ENCODE results near the gene ARAP3. TPM values are rescaled to one million over a fixed set of nuclear protein-coding genes. Genes with fewer than 3 reads are reported as not detected.
A peak's percentile ranks its signal among the peaks of the same experiment; 100 is the strongest.

Gene ARAP3
- polyA plus RNA-seq, 3 donors from 2014 or later: 0.68 to 1.3 TPM; not detected in 1

- H3K36me3 Mint-ChIP-seq: peaks cover 3 to 17% (median 8%) of the 10 kb centered on the region in 3 donors
- no peaks in the 10 kb centered on the region for H3K27me3 Mint-ChIP-seq (ENCODE audit: low read depth in 3 of 3)
- no peak overlapping the region for H3K4me3 Mint-ChIP-seq
- no peak overlapping the region for H3K27ac Mint-ChIP-seq
- DNase-seq: no peak
- no peaks in the 10 kb centered on the region for H3K9me3 Mint-ChIP-seq
- H3K4me1 Mint-ChIP-seq: no peaks in the 10 kb centered on the region
Measured at GRCh38 chr5:141672841-141673813, 8.9 kb downstream of the ARAP3 start.

DNA sequence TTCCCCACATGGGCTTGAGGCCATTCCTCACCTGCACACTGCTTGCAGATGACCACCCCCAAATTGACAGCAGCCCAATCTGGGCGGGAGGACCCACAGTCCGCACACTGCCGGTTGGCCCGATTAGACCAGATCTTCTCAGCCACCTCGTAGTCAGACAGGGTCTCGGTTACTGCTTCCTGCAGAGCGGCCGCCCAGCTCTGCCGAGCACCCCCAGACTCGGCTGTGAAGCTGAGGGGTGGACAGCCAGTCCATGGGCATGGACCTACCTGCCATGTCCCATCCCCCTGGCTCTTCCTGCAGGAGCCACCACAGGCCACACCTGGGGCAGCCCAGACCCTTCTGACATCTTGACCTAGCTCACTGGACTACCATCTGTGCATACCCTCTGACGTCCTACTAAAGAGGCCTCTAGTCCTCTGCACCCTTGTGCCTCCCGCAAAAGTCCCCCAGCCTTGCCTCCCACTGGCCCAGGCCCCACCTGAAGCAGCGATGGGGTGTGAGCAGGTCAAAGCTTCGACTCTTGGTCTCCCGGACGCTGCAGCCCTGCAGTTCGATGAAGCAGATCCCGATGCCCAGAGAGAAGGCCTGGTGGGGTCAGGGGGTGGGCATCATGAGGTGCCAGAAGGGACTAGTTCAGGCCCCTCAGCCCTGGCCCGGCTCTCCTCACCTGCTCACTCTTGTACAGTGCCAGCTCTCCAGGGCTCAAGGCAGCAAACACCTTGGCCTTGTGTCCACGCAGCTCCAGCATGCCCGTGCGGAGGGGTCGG lies 9.8 kb downstream of the ARAP3 start:
- Mint-ChIP-seq H3K4me1 (no peaks in the 10 kb centered on the region), H3K27me3 (ENCODE audit: low read depth in 3 of 3) (no peaks in the 10 kb centered on the region), H3K4me3 (no peak overlapping the region), H3K27ac (no peak overlapping the region), H3K9me3 (no peaks in the 10 kb centered on the region), H3K36me3 (peaks cover 3 to 17% (median 8%) of the 10 kb centered on the region in 3 donors)
- no peak for DNase-seq

- Mint-ChIP-seq H3K27me3 (ENCODE audit: low read depth in 3 of 3) (peaks cover 0 to 2% (median 0%) of the 10 kb centered on the region in 3 donors), H3K4me3 (no peak overlapping the region), H3K36me3 (peaks cover 0 to 10% (median 8%) of the 10 kb centered on the region in 3 donors), H3K4me1 (peaks cover 5 to 6% of the 10 kb centered on the region in 2 donors), H3K9me3 (no peaks in the 10 kb centered on the region), H3K27ac (no peak overlapping the region)
- DNase-seq: no peak
Measured at GRCh38 chr5:141669520-141669919, 12.5 kb downstream of the ARAP3 start.

DNA sequence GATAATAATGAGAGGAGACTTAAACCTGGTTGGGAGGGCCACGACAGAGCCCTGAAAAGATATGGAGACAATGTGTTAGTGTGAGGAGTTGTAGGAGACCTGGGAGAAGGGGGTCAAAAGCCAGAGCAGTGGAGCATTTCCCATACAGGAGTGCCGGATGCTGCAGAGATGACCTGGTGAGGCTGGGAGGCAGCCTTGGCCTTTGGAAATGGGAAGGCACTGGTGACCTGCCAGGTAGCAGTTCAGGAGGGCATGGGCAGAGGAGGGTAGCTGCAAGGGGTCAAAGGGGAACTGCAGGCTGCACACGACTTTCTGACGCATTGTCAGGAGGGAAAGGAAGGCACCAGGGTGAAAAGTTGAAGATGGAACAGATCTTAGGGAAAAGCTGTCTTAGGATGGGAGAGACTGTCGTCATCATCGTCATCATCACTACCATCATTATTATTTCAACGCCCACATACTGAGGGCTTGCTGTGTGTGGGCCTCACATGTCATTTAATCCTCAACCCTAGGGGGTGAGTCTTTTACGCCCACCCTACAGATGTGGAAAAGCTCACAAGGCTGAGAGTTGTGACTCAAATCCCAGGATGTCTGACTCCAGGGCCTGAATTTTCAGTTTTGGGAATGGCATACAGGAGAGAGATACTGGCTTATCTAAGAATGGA lies 13.3 kb downstream of the ARAP3 start:
- Mint-ChIP-seq H3K27me3 (ENCODE audit: low read depth in 3 of 3) (peaks cover 0 to 2% (median 0%) of the 10 kb centered on the region in 3 donors), H3K9me3 (no peaks in the 10 kb centered on the region), H3K4me1 (peaks cover 5 to 6% of the 10 kb centered on the region in 2 donors), H3K36me3 (peaks cover 0 to 10% (median 8%) of the 10 kb centered on the region in 3 donors), H3K27ac (peak overlapping the region in 3 of 6 donors; percentile 9 to 56 (median 52)), H3K4me3 (no peak overlapping the region)
- no peak for DNase-seq

- Mint-ChIP-seq H3K4me3 (no peak overlapping the region), H3K4me1 (peaks cover 5 to 6% of the 10 kb centered on the region in 2 donors), H3K9me3 (no peaks in the 10 kb centered on the region), H3K27ac (peak overlapping the region in 2 of 6 donors; percentile 13 to 26), H3K36me3 (peaks cover 9 to 13% (median 10%) of the 10 kb centered on the region in 3 donors), H3K27me3 (ENCODE audit: low read depth in 3 of 3) (peaks cover 0 to 2% (median 2%) of the 10 kb centered on the region in 3 donors)
- DNase-seq: no peak
Measured at GRCh38 chr5:141665995-141666940, 15.8 kb downstream of the ARAP3 start.

DNA sequence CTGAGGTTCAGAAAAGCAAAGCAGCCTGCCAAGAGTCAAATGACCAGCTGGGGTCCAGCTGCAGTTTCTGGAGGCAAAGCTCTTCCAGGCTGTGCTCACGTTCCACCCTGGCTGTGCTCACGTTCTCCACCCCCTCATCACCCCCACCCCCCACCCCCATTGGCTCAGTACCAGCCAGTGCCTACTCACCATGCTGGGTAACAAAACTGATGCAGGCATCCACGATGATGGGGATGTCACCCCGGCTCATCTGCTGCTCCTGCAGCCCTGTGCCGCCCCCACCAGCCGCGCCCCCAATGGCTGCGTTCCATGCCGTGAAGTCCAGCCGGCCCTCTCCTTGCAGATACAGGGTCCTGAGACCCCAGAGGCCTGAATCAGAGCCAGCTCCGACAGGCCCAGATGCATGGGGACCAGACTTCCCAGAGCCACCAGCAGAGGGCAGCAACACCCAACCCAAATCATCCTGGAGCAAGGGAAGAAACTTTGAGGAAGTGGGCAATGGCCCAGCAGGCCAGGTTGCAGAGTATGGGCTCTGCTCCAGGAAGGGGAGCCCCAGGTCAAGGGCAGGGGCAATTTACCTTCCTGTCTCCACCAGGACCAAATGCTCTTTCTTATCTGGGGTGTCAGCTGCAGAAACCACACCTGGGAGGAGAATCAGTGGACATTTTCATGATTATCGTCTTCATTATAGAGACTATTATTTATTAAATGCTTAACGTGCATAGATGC lies 17.1 kb downstream of the ARAP3 start:
- peak overlapping the region in 2 of 6 donors; percentile 57 to 66 for H3K27ac Mint-ChIP-seq

GRCh38 chr5:141663506-141663905 lies 18.5 kb downstream of the ARAP3 start:
- Mint-ChIP-seq H3K4me3 (no peak overlapping the region), H3K36me3 (peaks cover 7 to 14% (median 10%) of the 10 kb centered on the region in 3 donors), H3K27me3 (ENCODE audit: low read depth in 3 of 3) (peaks cover 0 to 2% (median 2%) of the 10 kb centered on the region in 3 donors), H3K9me3 (no peaks in the 10 kb centered on the region), H3K27ac (no peak overlapping the region), H3K4me1 (peaks cover 5 to 6% of the 10 kb centered on the region in 2 donors)
- no peak for DNase-seq

More for the DNA sequence above, 17.1 kb downstream of the ARAP3 start:
- Mint-ChIP-seq H3K4me1 (peaks cover 5 to 6% of the 10 kb centered on the region in 2 donors), H3K27me3 (ENCODE audit: low read depth in 3 of 3) (peaks cover 0 to 2% (median 2%) of the 10 kb centered on the region in 3 donors), H3K4me3 (no peak overlapping the region), H3K9me3 (no peaks in the 10 kb centered on the region), H3K36me3 (peaks cover 8 to 12% (median 11%) of the 10 kb centered on the region in 3 donors)
- peak; percentile 66 to 72 (median 67) for DNase-seq

DNA sequence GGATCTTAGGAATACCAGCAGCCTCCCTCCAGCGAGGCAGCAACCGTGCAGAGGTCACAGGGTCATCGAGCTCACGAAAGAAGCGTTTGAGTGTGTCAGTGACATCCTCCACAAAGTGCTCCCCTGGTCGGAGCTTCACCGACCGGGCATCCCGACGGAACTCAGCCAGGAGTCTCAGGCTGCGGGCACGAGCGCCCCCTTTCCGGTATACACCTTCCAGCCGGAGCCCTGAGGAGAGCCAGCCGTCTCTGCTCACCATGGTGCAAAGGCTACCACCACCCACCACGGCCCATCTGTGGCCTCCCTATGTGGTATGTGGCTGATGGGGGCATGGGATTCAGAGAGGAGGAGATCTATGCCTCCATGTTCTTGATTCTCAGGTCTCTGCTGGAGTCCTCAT lies 20.0 kb downstream of the ARAP3 start:
- H3K4me1 Mint-ChIP-seq: peaks cover 5 to 6% of the 10 kb centered on the region in 2 donors
- peaks cover 17 to 25% (median 18%) of the 10 kb centered on the region in 3 donors for H3K36me3 Mint-ChIP-seq
- DNase-seq: no peak
- H3K9me3 Mint-ChIP-seq: no peaks in the 10 kb centered on the region
- peaks cover 0 to 2% (median 2%) of the 10 kb centered on the region in 3 donors for H3K27me3 Mint-ChIP-seq (ENCODE audit: low read depth in 3 of 3)
- H3K4me3 Mint-ChIP-seq: no peak overlapping the region
- H3K27ac Mint-ChIP-seq: no peak overlapping the region

- Mint-ChIP-seq H3K27ac (peak overlapping the region in 1 of 6 donors; percentile 19), H3K9me3 (no peaks in the 10 kb centered on the region), H3K4me3 (no peak overlapping the region)
Measured at GRCh38 chr5:141657937-141658545, 24.0 kb downstream of the ARAP3 start.

DNA sequence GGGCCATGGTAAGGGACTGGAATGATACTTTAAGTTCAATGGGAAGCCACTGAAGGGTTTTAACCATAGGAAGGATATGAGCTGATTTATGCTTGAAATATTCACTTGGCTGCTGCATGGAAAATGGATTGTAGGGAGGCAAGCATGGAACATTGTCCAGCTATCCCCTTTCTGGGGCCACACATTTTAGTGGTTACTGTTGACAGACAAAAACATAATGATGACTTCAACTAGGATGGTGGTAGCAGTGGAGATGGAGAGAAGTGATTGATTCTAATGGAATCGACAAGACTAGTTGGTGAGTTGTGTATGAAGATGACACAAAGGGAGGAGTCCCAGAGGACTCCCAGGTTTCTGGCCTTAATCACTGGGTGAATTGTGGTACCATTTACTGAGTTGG lies 24.6 kb downstream of the ARAP3 start:
- no peak overlapping the region for H3K27ac Mint-ChIP-seq
- H3K4me3 Mint-ChIP-seq: no peak overlapping the region
- peaks cover 26 to 35% (median 33%) of the 10 kb centered on the region in 3 donors for H3K36me3 Mint-ChIP-seq
- H3K9me3 Mint-ChIP-seq: no peaks in the 10 kb centered on the region
- peaks cover 2 to 7% of the 10 kb centered on the region in 2 donors for H3K4me1 Mint-ChIP-seq
- peaks cover 0 to 4% (median 2%) of the 10 kb centered on the region in 3 donors for H3K27me3 Mint-ChIP-seq (ENCODE audit: low read depth in 3 of 3)
- DNase-seq: no peak

More at GRCh38 chr5:141657937-141658545, 24.0 kb downstream of the ARAP3 start:
- Mint-ChIP-seq H3K36me3 (peaks cover 26 to 37% (median 36%) of the 10 kb centered on the region in 3 donors), H3K27me3 (ENCODE audit: low read depth in 3 of 3) (peaks cover 0 to 4% (median 2%) of the 10 kb centered on the region in 3 donors), H3K4me1 (peaks cover under 1% of the 10 kb centered on the region in 2 donors)
- DNase-seq: no peak

GRCh38 chr5:141656396-141656795 lies 25.6 kb downstream of the ARAP3 start:
- H3K9me3 Mint-ChIP-seq: no peaks in the 10 kb centered on the region
- H3K4me1 Mint-ChIP-seq: peaks cover 11 to 17% of the 10 kb centered on the region in 2 donors
- H3K27ac Mint-ChIP-seq: peak overlapping the region in 1 of 6 donors; percentile 69
- peaks cover 0 to 2% (median 2%) of the 10 kb centered on the region in 3 donors for H3K27me3 Mint-ChIP-seq (ENCODE audit: low read depth in 3 of 3)
- H3K36me3 Mint-ChIP-seq: peaks cover 25 to 33% (median 28%) of the 10 kb centered on the region in 3 donors
- no peak overlapping the region for H3K4me3 Mint-ChIP-seq
- no peak for DNase-seq

All from immature natural killer cell (primary cell).